ENCODE results near the gene CCNI2.

DNA sequence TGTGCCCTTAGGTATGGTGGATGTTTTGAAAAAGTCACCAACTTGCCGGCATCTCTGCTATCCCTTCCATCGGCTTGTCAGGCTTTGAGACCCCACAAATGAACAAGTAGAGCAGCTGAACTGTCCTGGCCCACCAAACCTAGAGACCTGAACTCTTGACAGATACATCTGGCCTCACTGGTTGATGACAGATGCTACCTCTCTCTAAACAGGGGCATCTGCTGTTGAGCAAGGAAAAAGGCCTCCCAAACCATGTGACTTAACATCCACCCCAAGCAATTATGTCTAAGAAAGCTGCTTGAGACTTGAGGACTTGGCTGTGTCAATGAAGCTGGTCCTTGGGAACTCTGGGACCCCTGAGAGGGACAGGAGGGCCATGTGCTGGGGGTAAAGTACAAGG, 2.3 kb downstream of the CCNI2 start:
- TF ChIP-seq, protein P1, sequence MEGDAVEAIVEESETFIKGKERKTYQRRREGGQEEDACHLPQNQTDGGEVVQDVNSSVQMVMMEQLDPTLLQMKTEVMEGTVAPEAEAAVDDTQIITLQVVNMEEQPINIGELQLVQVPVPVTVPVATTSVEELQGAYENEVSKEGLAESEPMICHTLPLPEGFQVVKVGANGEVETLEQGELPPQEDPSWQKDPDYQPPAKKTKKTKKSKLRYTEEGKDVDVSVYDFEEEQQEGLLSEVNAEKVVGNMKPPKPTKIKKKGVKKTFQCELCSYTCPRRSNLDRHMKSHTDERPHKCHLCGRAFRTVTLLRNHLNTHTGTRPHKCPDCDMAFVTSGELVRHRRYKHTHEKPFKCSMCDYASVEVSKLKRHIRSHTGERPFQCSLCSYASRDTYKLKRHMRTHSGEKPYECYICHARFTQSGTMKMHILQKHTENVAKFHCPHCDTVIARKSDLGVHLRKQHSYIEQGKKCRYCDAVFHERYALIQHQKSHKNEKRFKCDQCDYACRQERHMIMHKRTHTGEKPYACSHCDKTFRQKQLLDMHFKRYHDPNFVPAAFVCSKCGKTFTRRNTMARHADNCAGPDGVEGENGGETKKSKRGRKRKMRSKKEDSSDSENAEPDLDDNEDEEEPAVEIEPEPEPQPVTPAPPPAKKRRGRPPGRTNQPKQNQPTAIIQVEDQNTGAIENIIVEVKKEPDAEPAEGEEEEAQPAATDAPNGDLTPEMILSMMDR (IDR thresholded peaks at IDR 0.05; ENCODE audit: extremely low read depth in 1 of 2, insufficient read depth in 1 of 2, low read depth in 1 of 2, low read length in 2 of 2) = no peak
- no peak for TF ChIP-seq POLR2A (IDR thresholded peaks at IDR 0.05; ENCODE audit: low read depth, low read length)
- TF ChIP-seq POLR2AphosphoS5 (IDR thresholded peaks at IDR 0.05; ENCODE audit: insufficient read depth, low read depth, low read length) = no peak
- TF ChIP-seq, protein P2, sequence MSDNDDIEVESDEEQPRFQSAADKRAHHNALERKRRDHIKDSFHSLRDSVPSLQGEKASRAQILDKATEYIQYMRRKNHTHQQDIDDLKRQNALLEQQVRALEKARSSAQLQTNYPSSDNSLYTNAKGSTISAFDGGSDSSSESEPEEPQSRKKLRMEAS (IDR thresholded peaks at IDR 0.05; ENCODE audit: insufficient read depth, insufficient read length) = no peak
- TF ChIP-seq GATA2 (IDR thresholded peaks at IDR 0.05; ENCODE audit: insufficient read depth, insufficient read length, low read depth, low read length) = no peak
- no peak for TF ChIP-seq JUN (IDR thresholded peaks at IDR 0.05; ENCODE audit: borderline replicate concordance, insufficient read depth, insufficient read length, low read depth)
- TF ChIP-seq EZH2 (IDR thresholded peaks at IDR 0.05; ENCODE audit: borderline replicate concordance, low read depth, low read length, severe bottlenecking) = no peak
- TF ChIP-seq FOS (IDR thresholded peaks at IDR 0.05; ENCODE audit: borderline replicate concordance, insufficient read depth, low read length) = no peak
- no peak for TF ChIP-seq MYC (IDR thresholded peaks at IDR 0.05; ENCODE audit: low read depth, low read length)
